GM12874 (cell line): ENCODE data around the gene HSF5.

Source experiments
- CTCF ChIP-seq: IDR thresholded peaks from 2 replicates; pipeline ENCODE4 v1.5.1; 2011; ENCODE audit warnings: low read depth, mild to moderate bottlenecking, control low read depth, low read length, moderate library complexity; ENCODE audit not compliant: insufficient read depth

HSF5 gene

GRCh38 chr17:58377093-58377601, 111.1 kb downstream of the HSF5 start:
- TF ChIP-seq CTCF = no peak

- TF ChIP-seq CTCF = no peak
Observed at GRCh38 chr17:58376472-58377000, 111.7 kb downstream of the HSF5 start.

- no peak for TF ChIP-seq CTCF
Observed at GRCh38 chr17:58375811-58376210, 112.4 kb downstream of the HSF5 start.

GRCh38 chr17:58375256-58375655, 113.0 kb downstream of the HSF5 start:
- no peak for TF ChIP-seq CTCF

- TF ChIP-seq CTCF = no peak
Observed at GRCh38 chr17:58373923-58374322, 114.3 kb downstream of the HSF5 start.

- TF ChIP-seq CTCF = no peak
Observed at GRCh38 chr17:58373003-58373402, 115.2 kb downstream of the HSF5 start.

- no peak for TF ChIP-seq CTCF
Observed at GRCh38 chr17:58371300-58371950, 116.8 kb downstream of the HSF5 start.
